GM18526 (cell line): ENCODE results near the gene THADA.

Experiments
- POLR2A ChIP-seq: IDR thresholded peaks from 3 replicates; pipeline ENCODE4 v1.6.1; 2011; ENCODE audit not compliant: insufficient read length; ENCODE audit errors: extremely low read depth

The THADA gene

DNA sequence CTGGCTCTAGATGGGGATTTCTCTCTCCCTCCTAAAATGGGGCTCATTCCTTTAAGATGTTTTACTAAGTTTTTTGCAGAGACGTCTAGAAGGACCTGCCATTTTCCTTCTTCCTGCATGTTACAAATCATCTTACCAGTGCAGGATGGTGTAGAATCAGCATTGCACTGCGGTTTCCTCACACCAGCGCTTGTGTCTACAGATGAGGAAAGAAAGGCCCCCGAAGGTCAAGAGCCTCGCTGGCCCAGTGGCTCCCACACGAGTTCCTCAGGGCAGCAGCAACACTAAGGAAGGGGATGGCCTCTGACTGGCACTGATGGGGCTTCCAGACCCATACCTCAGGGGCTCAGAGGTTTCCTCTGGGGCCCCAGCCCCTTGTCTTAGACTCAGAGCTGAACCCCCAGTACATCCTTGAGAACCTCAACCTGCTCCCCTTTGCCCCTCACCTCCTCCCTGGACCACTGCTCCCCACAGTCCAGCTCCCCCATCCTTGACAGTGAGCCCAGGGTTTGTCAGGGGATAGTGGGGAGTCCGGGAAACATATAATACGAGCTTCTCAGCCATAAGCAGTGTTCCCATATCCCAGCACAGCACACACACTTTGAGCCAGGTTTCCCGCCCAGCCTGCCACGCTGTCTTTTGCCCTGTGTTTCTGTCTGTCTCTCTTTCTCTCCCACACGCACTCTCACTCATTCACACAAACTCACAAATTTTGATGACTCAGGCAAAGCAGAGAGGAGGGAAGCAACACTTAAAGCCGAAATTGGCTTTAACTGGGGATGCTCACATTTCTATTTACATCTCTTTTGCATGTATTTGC is 398.9 kb downstream of the THADA start:
- no peak for TF ChIP-seq POLR2A

DNA sequence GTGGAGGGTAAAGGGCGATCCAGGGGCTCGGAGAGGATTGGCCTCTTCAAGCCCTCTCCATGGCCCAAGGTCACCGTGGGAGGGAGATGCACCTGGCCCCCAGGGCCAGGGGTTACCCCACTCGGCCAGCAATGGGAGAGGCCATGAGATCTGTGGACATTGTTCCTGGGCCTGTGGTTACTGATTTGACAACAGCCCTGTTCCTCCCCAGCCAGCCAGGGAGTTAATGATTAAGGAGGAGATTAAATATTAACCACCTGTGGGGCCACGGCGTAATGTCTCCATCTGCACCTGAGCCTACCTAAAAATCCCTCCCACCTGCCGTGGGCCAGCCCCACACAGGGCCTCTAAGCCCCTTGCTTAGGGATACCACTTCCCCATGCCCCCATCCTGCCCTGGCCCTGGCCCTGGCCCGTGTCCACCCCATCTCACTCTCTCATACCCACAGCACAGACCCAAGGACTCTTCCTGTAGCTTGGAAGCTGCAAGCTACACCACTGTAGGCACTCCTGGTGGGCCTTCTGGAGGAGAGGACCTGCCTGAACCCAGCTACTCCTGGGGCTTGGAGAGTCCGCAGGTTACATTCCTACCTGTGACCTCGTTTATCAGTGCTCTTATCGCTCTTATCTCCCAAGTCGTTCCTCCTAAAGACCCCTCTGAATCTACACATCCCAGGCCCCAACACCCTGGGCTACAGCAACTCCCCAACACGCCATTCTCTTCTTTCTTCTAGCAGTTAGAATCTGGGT is 401.5 kb downstream of the THADA start:
- TF ChIP-seq POLR2A, result no peak

DNA sequence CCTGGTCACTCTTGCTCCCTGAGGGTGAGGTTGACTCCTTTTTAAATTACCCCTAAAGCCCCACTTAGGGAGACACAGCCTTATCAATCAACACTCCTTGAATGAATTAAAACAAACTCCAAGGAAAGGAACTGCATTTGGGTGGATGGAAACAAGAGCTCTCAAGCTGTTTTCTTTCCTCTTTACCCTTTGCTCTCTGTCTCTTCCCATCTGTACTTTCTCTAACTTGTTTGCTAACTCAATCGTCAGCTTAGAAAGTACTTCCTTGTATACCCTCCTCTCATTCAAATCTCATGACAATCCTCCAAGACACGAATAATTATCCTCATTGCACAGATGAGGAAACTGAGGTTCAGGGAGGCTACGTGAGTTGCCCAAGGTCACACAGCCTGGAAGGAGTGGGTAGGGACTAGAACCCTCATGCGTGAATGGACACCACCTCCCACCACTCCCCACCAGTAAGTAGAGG is 402.2 kb downstream of the THADA start:
- no peak for TF ChIP-seq POLR2A

DNA sequence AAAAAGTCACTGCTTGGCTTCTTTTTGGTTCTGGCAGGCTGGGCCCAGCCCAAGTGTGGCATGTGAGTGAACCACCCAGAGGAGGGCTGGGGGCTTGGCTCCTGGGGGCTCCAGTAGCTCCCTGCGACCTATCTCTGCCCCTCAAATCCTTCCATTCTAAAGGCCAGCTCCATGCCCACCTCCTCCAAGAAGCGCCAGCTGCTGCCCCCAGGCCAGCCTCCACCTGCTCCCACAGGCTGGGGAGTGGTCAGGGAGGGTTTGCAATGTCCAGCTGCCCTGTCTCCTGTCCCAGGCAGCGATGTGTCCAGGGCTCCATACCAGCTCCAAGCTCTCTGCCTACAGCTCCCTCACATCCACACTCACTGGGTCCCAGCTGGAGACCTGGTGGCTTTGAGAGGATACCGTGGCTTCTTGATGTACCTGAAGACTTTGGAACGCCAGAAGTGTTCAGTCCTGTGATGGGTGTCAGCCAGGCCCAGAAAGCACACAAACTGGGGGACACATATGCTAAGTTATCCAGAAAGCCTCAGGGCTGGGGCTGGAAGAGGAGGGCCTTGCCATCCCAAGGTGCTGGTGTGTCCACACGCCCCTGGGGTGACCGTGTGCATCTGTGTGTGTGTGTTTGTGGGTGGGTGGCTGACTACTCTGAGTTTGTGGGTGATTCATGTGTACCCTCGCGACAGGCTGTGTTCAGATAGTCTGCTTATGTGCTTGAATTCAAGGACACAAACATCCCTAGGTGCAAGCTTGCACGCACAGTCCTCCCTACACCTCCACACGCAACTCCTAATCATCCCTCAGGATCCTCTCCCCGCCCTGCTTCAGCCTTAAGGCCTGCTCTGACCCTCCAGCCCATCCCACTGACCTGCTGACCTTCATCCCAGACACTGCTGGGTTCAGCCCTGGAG is 402.8 kb downstream of the THADA start:
- no peak for TF ChIP-seq POLR2A

GRCh38 chr2:43191947-43192516 is 403.8 kb downstream of the THADA start:
- no peak for TF ChIP-seq POLR2A

GRCh38 chr2:43190311-43191052 is 405.4 kb downstream of the THADA start:
- no peak for TF ChIP-seq POLR2A

DNA sequence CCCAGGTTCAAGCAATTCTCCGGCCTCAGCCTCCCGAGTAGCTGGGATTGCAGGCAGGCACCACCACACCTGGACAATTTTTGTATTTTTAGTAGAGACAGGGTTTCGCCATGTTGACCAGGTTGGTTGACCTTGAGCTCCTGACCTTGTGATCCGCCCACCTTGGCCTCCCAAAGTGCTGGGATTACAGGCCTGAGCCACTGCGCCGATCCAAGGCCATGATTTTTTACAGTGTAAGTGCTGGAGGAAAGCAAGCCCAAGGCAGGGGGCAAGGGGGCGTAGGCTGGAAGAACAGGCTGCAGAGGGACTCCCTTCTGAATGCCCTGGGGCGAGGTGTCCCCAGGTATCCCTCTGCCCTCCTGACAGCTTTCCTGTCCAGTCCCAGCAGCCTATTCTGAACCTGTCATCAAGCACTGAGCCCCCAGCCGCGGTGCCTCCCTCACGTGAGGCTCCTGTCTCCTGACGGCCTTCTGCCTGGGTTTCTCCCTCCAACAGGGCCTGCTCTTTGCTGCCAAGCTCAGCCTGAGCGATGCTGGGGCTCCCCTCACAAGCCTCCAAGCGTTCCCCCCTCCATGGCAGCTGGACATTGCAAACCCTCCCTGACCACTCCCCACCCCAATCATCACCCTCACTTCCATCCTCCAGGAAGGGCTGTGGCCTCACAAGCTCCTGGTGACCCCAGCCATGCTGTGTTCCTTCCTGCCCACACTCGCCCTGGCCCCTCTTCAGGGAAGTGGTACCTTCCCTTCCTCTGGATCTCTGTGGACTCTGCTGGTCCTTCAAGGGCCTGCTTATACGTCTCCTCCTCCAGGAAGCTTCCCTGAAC is 407.1 kb downstream of the THADA start:
- no peak for TF ChIP-seq POLR2A

DNA sequence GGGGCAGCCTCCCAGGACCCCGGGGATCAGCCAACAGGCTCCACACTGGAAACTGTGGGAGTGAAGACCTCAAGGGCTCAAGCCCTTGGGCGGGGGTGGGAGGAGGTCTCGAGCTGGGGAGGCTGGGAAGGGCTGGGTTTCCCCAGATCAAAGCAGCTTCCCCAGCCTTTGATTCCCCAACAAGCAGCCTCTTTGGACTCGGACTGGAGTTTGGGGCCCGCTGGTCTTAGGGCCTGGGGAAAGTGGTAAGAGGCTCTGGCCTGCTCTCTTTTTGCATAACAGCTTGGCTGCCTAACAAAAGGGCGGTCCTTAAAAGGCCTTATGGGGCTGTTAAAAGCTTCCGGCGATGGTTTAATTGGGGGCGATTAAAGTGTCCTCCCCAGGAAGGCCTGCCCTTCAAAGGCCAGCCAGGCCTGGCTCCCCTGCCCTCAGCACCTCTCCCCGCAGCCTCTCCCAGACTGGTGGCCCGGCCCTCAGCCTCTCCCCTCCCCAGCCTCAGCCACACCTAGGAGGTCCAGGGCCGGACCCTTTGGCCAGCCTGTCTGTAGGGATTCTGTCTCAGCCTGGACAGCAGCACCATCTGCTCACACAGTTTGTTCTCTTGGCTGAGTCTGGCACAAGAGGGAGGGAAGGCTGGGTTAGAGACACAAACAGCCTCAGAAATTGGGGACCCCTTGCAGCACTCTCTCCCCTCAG is 409.0 kb downstream of the THADA start:
- TF ChIP-seq POLR2A, result no peak

DNA sequence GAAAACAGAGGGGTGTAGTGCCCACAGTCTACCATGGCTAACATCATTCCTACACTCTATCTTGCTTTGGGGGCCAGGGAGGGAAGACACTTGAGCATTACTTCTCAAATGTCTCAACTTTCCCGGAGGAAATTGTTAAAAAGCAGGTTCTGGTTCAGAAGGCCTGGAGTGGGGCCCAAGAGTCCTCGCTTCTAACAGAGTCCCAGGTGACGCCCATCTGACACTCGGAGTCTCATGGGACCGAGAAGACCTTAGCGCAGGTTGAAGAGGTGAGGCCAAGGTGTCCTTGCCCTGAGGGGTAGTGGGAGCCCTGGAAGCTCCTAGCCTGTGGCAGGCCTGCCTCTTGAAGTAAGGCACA is 409.5 kb downstream of the THADA start:
- no peak for TF ChIP-seq POLR2A

DNA sequence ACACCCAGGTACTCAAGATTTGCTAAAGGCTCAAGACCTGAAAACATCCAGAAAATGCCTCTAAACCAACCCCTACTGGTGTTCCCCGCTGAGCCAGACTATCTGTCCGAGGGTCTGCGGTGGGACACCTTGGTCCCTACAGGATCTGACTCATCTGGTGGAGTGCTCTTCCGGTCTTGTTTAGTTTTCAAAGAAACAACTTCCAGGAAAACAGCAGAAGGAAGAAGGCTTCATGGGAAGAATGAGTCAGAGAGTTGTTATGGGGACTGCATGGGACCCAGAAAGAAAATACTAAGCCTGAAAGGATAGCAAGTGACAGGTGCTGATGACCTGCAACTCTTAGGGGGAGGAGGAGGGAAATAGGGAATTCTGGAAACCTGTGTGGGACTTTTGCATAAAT is 410.7 kb downstream of the THADA start:
- TF ChIP-seq POLR2A, result no peak

DNA sequence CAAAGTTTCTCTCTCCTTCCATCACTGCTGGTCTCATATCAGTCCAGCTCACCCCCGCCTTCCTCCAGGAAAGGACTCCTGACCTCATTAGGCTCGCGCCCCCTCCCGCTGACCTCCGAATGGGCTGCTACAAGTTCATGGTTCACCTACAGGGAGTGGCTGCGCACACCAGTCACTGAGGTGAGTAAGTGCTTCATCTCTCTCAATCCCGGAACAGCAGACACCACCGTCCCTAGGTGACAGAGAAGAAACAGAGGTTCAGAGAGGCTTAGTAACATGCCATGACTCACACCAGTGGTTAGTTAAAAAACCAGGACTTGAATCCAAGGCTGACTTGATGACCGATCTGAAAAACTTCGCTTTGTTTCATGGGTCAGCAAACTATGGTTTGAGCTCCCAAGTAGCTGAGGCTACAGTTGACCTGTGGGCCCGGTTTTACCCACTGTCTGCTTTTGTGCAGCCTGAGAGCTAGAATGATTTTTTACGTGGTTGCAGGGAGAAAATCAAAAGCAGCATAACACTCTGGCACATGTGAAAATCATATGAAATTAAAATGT is 411.4 kb downstream of the THADA start:
- no peak for TF ChIP-seq POLR2A

DNA sequence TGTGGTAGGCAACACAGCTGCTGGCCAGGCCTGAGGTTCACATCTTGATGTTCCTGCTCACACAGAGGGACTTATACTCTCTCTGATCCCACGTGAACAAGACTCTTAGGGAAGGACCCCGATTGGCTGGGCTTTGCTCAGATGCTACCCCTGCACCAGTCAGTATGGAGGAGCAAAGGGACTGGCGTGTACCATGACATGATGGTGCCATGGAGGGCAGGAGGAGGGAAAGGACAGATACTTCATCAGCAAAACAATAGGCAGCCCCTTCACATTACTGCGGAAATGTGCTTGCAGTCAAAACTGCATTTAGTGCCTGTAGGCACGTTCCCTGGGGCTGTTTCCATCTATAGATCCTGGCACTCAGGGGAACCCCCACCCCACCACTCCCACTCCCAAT is 412.1 kb downstream of the THADA start:
- TF ChIP-seq POLR2A, result no peak

DNA sequence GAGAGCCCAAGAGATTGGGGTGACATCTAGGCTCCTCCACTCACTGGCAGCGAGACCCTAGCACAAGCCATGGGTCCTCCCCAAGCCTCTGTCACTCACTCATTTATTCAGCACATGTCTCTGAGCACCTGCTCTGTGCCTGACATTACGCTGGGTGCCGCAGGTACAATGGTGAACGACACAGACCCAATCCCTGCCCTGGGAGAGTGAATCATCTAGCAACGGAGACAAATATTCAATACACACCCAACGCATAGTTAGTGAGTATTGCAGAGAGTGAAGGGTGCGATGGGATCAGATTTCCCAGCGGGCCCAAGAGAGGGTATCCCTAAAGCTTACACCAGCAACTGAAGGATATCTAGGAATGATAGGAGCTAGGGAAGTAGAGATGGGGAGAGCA is 414.9 kb downstream of the THADA start:
- TF ChIP-seq POLR2A, result no peak
